Activated CD4-positive, CD25-positive, alpha-beta regulatory T cell treated with anti-CD3 and anti-CD28 coated beads, Interleukin-2, amount 50 U/mL, for 16 hours (primary cell): ENCODE measurements around the gene CNOT10.
"Not testable (repeated sequence)": the region's sequence is repeated elsewhere in the genome, so short reads cannot be mapped to it uniquely, and the experiment has no call there.

Source experiments
- DNase-seq: peaks from one replicate; pipeline ENCODE4 v3.0.0-alpha.2; 2020; ENCODE audit warnings: low read depth, low spot score

CNOT10 gene

DNA sequence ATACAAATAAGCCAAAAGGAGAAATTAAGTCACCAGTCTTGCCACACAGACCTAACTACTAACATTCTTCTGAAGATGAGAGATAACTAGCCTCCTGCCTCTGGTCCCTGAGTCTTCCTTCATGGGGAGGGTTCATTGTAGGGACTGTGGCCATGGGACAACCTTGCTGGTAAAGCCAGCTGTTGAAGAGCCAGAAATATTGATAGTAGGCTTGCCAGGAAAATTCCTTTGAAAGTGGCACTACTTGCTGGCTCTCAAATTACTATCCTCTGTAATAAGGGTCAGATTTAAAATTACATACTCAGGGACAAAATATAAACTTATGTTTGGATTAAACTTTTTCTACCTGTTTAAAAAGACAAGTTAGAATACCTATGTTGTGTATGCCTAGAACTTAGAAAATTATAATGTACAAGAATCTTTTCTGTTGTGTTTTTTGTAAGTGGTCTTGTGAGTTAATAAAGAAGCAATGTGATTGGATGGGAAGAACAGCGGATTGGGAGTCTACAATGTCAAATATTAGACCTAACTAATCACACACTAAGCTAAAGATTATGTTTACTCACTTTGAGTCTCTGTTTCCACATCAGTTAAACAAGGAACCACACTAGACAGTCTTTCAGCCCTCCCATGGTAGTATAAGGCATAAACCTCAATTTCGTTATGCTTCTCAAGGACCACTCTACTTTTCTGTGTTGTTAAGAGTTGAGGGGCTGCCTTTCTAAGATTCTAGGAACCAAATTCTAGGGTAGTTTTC is 72.8 kb downstream of the CNOT10 start:
- DNase-seq = no peak

- DNase-seq = no peak
These were observed 73.4 kb downstream of the CNOT10 start for GRCh38 chr3:32758375-32758753.

- no peak for DNase-seq
These were observed 74.4 kb downstream of the CNOT10 start for GRCh38 chr3:32759342-32759741.

- no peak for DNase-seq
These were observed 79.5 kb downstream of the CNOT10 start for GRCh38 chr3:32764481-32764880.

DNA sequence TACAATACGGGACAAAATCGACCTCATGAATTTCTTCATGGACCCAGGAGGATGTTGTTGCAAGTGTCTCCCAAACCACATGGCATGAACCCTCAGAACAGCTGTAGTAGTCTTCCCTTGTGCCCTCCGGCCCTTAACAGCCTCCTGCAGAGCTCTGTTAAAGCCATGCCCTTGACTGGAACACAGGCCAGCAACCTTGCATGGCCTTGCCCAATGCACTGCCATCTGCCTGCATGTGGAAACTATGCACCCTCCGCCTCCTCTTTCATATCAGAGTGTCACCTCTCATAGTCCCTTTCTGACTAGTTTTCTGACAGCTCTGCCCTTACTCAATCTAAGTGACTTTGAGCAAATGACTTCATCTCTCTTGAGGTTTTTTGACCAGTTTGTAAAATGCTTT is 93.4 kb downstream of the CNOT10 start:
- no peak for DNase-seq

DNA sequence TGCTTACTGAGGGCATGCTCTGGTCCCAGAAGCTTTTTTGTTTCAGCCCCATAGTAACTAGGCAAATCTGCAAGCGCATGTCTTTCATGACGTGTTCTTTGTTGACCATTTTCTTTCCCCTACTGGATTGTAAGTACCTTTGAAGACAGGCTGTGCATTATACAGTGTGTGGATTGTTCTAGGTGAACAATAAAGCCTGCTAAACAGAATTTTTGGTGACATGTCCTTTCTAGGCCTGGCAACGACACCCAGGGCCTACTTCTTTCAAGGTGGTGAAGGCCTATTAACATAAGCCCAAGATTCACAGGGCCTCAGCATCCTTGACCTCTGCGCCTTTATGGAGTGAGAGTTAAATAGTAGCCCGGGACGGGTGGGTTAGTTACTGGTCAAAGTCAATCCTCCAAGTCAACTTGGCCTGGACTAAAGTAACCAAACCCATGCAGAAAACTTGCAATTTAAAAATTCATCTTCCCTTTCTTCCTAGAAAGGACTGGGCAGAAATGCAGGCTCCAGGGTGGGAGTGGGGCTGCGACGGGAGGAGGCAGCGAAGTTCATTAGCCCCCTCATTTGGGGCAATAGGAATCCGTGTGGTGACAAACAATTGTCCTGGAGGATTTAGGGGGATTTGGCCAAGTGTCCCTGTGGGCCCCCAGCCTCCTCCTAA is 95.2 kb downstream of the CNOT10 start:
- no peak for DNase-seq

DNA sequence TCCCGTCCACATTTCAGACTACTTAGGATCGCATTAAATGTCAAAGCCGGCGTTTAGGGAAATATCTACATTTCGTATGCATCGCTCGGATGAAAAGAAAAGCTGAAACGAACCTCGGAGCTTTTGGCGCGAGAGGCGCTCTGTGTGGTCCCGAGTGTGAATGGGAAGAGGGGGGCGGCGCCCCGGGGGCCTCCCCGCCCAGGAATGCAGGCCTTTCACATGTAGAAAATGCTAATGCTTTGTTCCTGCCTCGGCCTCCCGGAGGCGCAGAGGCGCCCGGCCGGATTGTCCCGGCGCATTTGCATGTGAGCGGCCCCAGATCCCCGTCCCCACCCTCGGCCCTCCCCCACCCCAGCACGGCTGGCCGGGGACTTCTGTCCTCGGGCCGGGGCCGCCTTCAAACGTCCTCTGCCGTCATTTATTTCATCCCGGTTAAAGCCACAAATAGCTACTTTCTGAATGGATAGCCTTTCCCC is 95.8 kb downstream of the CNOT10 start:
- DNase-seq = no peak

GRCh38 chr3:32781211-32781968 is 96.4 kb downstream of the CNOT10 start:
- DNase-seq = peak; percentile 19

DNA sequence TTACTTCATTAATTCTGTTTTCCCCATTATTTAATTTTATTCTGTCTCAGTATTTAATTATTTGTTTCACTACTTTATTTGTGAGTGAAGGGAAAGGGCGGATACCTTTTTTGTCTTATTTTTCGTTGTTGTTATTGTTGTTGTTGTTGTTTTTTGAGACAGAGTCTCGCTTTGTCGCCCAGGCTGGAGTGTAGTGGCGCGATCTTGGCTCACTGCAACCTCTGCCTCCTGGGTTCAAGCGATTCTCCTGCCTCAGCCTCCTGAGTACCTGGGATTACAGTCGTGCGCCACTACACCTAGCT is 96.9 kb downstream of the CNOT10 start:
- not testable (repeated sequence) for DNase-seq

GRCh38 chr3:32782407-32782806 is 97.4 kb downstream of the CNOT10 start:
- DNase-seq = no peak

DNA sequence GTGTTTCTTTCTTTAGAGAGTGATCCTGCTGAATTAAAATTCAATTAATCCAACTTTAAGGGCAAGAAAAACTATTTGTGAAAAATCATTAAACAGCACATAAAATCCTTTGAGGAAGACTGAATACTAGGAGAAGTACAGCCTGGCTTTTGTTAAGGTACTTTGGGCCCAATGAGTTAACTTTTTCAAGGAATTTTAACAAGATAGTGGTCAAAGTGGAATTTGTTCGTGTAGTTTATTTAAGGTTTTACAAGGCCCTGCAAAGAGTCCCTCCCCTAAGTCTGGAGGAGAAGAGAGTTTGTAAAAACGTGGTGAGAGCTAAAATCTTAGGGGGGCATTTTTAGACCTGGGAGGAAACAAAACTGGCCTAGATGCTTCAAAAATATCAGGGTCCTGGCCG is 106.8 kb downstream of the CNOT10 start:
- no peak for DNase-seq

DNA sequence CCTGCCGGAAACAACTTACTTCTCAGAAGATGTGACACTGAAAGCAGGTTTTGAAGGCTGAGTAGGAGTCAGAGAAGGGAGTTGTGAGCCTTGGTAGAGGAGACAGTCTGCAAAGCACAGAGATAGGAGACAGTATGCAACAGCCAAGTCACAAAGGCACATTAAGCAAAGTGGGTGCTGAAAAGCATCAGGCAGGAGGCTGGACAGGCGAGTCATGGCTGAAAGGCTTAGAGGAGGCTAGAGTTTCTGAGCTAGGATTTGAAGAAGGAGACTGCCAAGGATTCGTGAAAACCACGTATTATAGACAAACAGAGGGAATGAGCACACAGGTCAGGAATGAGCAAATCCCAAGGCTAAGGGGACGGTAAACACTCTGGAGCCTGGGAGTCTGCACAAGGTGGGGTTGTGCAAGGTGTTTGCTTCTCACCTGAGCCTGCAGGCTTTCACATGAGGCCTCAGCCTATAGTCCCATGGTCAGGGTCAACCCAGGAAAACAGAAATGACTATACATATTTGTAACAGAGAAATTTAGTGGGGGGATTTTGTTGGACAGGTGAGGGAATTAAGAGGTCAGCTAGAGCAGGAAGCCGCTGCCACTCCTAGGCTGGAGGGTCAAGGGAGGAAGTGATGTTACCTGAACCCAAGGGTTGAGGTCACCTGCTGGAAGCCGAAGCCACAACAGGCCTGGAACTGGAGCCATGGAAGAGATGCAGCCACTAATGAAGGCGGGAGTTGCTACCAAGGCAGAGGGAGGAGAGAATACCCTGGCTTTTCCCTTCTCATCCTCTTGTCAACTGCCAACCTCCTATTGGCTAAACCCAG is 109.7 kb downstream of the CNOT10 start:
- no peak for DNase-seq

- DNase-seq = not testable (repeated sequence)
These were observed 111.5 kb downstream of the CNOT10 start for GRCh38 chr3:32796384-32796950.

- no peak for DNase-seq
These were observed 112.8 kb downstream of the CNOT10 start for GRCh38 chr3:32797776-32798175.

- DNase-seq = not testable (repeated sequence)
These were observed 116.5 kb downstream of the CNOT10 start for GRCh38 chr3:32801440-32801839.

DNA sequence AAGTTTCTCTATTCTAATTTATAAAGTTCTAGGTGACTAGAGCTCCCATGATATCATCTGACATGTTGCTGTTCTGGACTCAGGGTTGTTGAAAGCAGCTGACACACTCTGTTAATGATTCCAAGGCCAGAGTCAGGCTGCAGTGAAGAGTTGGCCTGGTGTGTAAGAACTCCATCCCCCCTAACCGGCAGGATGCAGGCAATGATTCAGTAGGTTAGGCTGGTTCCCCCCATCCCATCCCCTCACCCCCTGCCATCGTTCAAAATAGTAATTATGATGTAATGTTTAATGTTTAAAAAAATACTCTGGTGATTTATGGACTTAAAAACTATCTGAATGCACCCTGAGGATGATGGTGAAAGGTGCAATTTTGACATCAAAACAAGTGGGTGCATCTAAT is 128.2 kb downstream of the CNOT10 start:
- no peak for DNase-seq

- DNase-seq = no peak
These were observed 129.4 kb downstream of the CNOT10 start for GRCh38 chr3:32814361-32814760.

DNA sequence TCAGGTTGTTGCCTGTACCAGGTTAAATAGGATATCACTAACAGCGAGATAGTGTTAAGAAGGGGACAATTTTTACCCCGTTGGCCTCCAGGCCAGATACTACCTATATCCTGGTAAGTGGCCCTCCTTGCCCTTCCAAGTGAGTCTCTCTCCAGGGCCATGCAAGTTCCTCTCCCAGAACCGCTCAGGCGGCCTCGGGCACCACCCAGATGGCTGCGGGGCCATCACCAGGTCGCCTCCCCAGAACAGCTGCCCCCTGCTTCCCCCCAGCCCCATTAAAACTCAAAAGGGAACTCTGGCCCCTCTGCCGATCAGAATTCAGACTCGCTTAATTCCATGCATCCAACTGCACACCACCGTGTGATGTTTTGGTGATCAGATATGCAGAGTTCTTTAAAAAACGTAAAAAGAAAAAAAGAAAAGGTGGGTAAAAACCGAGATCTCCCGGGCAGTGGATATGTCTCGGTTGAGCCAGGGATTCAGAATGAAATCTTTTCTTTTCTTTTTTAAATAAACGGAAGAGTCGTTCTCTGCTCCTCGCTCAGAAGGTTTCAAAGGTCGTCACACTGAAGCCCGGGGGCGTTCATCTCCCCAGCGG is 131.0 kb downstream of the CNOT10 start:
- DNase-seq = no peak

GRCh38 chr3:32816439-32817256 is 131.7 kb downstream of the CNOT10 start:
- no peak for DNase-seq

GRCh38 chr3:32817257-32817557 is 132.2 kb downstream of the CNOT10 start:
- no peak for DNase-seq
